NB4 (cell line): ENCODE data around the gene HSP90AB1.

Source experiments
- CTCF ChIP-seq: IDR thresholded peaks from one replicate; pipeline ENCODE4 v1.5.1; 2012; ENCODE audit warnings: low read depth, low read length
- POLR2A ChIP-seq: IDR thresholded peaks from 2 replicates; pipeline ENCODE4 v1.6.1; 2011; ENCODE audit warnings: mild to moderate bottlenecking; ENCODE audit not compliant: insufficient read length; ENCODE audit errors: extremely low read depth

GRCh38 chr6:44232676-44233566 lies 14.0 kb upstream of the HSP90AB1 start:
- TF ChIP-seq CTCF = no peak
- no peak for TF ChIP-seq POLR2A
